ENCODE measurements around the gene TRRAP.

DNA sequence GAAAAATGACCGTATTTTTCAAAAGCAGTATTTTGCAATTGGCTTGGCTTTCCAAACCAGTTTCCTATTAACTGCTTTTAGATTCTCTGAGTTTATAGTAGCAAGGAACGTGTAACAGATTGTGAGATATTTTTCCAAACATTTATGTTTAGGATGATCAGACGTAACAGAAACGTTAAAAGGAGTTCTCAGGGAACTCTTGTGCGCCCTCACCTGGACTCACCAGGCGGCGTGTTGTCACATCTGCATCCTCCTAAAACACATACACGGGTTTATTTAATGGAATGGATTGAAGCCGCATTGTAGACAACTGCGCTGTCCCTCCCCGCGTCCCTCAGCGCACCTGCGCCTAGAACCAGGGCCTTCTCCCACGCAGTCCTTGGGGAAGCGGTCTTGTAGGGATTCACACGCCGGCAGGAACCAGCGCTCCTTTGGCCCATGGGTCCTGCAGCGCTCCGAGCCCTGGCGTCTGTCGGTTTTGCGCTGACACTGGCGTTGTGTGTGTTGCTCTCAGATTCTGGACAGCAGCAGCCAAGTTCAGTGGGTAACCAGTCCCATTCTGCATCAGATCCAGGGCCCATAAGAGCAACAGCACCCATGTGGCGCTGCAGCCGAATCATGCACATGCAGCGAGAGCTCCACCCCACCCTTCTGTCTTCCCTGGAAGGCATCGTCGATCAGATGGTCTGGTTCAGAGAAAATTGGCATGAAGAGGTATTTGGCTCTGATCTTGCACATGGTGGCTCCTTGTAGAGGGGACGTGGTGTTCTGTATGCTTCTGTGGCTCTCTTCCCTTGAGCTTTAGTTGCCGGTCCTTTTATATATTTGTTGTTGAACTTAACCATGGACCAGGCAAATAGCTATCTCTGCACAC lies 114.9 kb downstream of the TRRAP start:
- TF ChIP-seq CTCF (conservative IDR thresholded peaks at IDR 0.05; ENCODE audit: low read depth, low read length) = no peak
- no peak for TF ChIP-seq RFX5 (IDR thresholded peaks at IDR 0.05; ENCODE audit: low read depth, low read length)
- TF ChIP-seq POLR2A (IDR thresholded peaks at IDR 0.05; ENCODE audit: low read depth, low read length) = no peak
- TF ChIP-seq BHLHE40 (IDR thresholded peaks at IDR 0.05; ENCODE audit: low read depth, low read length) = no peak
- no peak for TF ChIP-seq SMC3 (IDR thresholded peaks at IDR 0.05; ENCODE audit: low read depth, low read length)
- TF ChIP-seq RAD21 (IDR thresholded peaks at IDR 0.05; ENCODE audit: low read length) = no peak
- TF ChIP-seq CHD1 (IDR thresholded peaks at IDR 0.05; ENCODE audit: low read depth, low read length) = no peak
- TF ChIP-seq FOS (IDR thresholded peaks at IDR 0.05; ENCODE audit: low read depth, low read length) = no peak
- no peak for TF ChIP-seq ELK1 (IDR thresholded peaks at IDR 0.05; ENCODE audit: borderline replicate concordance, low read depth, low read length)
- no peak for TF ChIP-seq USF2 (IDR thresholded peaks at IDR 0.05; ENCODE audit: low read depth, low read length)
- no peak for TF ChIP-seq CEBPB (IDR thresholded peaks at IDR 0.05; ENCODE audit: low read depth, low read length)
- TF ChIP-seq MXI1 (IDR thresholded peaks at IDR 0.05; ENCODE audit: borderline replicate concordance, low read depth, low read length) = no peak
- no peak for TF ChIP-seq NFE2L2 (IDR thresholded peaks at IDR 0.05; ENCODE audit: low read depth, low read length)
- TF ChIP-seq MAFK (IDR thresholded peaks at IDR 0.05; ENCODE audit: low read depth, low read length) = no peak
